Activated CD4-positive, alpha-beta memory T cell treated with anti-CD3 and anti-CD28 coated beads for 36 hours (primary cell): ENCODE data around the gene CTDSP2. TPM values are rescaled to one million over a fixed set of nuclear protein-coding genes. Genes with fewer than 3 reads are reported as not detected.

Source experiments
- CTCF ChIA-PET: fragments of 350-600 bp; sonication (Branson Sonifier 250); formaldehyde crosslinking; loops from one replicate; lab custom pipeline; 2021; ENCODE audit warnings: antibody characterized with exemption, inconsistent platforms; lab: Charles Lee
- POLR2A ChIA-PET: fragments of 350-600 bp; sonication (Branson Sonifier 250); formaldehyde crosslinking; loops from one replicate; lab custom pipeline; 2021; ENCODE audit warnings: antibody characterized with exemption; lab: Charles Lee
- DNase-seq: peaks from one replicate; pipeline ENCODE4 v3.0.0-alpha.2; 2020
- H3K27ac Mint-ChIP-seq: one replicate; pipeline ENCODE4 v1.8.0; 2021; ENCODE audit warnings: mixed read lengths
- H3K27me3 Mint-ChIP-seq: one replicate; pipeline ENCODE4 v1.8.0; 2021; ENCODE audit warnings: mixed read lengths
- H3K36me3 Mint-ChIP-seq: one replicate; pipeline ENCODE4 v1.8.0; 2021; ENCODE audit warnings: mixed read lengths
- H3K4me1 Mint-ChIP-seq: one replicate; pipeline ENCODE4 v1.8.0; 2021; ENCODE audit warnings: low read depth, mixed read lengths
- H3K4me3 Mint-ChIP-seq: one replicate; pipeline ENCODE4 v1.8.0; 2021; ENCODE audit warnings: mild to moderate bottlenecking, mixed read lengths
- H3K9me3 Mint-ChIP-seq: one replicate; pipeline ENCODE4 v1.8.0; 2021; ENCODE audit warnings: mixed read lengths
- intact Hi-C: fragments of 100-400 bp; cut with micrococcal nuclease; formaldehyde crosslinking; loops from one replicate; pipeline ENCODE4 v1.15.1; 2023
- total RNA-seq, 2 experiments: library from RNA; stranded (reverse); gene quantifications; one replicate each; pipeline ENCODE4 v1.2.3, GENCODE V29; 2021

Gene CTDSP2
- total RNA-seq, 2 experiments from 2014 or later = 100 to 101 TPM

DNA sequence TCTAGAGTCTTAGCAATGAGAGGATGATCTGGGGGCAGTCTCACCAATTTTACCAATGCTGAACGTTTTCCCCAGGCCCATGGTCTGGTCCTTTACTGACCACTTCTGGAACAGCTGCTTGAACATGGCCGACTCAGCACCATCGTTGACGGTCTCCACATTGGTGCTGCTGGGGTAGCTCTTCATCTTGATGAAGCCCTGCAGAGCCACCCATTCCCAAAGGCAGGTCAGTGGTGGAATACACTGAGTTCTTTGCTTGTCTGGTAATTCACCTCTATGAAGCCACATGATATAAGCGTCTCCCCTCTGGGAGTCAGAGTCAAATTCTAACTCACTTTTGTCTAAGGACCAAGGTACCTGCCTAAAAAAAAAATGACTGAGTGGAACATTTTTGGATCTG is 38.2 kb downstream of the CTDSP2 start:
- no peaks in the 10 kb centered on the region for H3K9me3 Mint-ChIP-seq
- no peak for DNase-seq
- H3K27me3 Mint-ChIP-seq = no peaks in the 10 kb centered on the region
- no peaks in the 10 kb centered on the region for H3K36me3 Mint-ChIP-seq
- ChIA-PET POLR2A (no interaction called here), CTCF (interaction anchor here (1.7 kb wide), 1 partner anchor 10 kb away, joined by 4 read pairs; the partner anchor contains the start of gene AVIL)
- no peak overlapping the region for H3K4me3 Mint-ChIP-seq
- H3K27ac Mint-ChIP-seq = no peak overlapping the region
- intact Hi-C loops = no loop called here
- H3K4me1 Mint-ChIP-seq = no peaks in the 10 kb centered on the region

- Mint-ChIP-seq H3K4me1 (no peaks in the 10 kb centered on the region), H3K27me3 (no peaks in the 10 kb centered on the region), H3K36me3 (no peaks in the 10 kb centered on the region), H3K4me3 (no peak overlapping the region), H3K9me3 (no peaks in the 10 kb centered on the region), H3K27ac (no peak overlapping the region)
- no peak for DNase-seq
- CTCF ChIA-PET = interaction anchor here (1.0 to 1.7 kb wide), 3 partner anchors 11 to 98 kb away, joined by 3 to 5 read pairs (median 4); partner anchors contain the start of gene AVIL
- intact Hi-C loops = no loop called here
- POLR2A ChIA-PET = no interaction called here
Observed at GRCh38 chr12:57807285-57807684, 39.2 kb downstream of the CTDSP2 start.

- POLR2A ChIA-PET = no interaction called here
- no peaks in the 10 kb centered on the region for H3K9me3 Mint-ChIP-seq
- no peak overlapping the region for H3K4me3 Mint-ChIP-seq
- no peaks in the 10 kb centered on the region for H3K4me1 Mint-ChIP-seq
- no peak overlapping the region for H3K27ac Mint-ChIP-seq
- intact Hi-C loops = no loop called here
- DNase-seq = no peak
- CTCF ChIA-PET = interaction anchor here (1.0 to 1.7 kb wide), 3 partner anchors 12 to 98 kb away, joined by 3 to 5 read pairs (median 4); partner anchors contain the start of gene AVIL
- no peaks in the 10 kb centered on the region for H3K36me3 Mint-ChIP-seq
- no peaks in the 10 kb centered on the region for H3K27me3 Mint-ChIP-seq
Observed at GRCh38 chr12:57806677-57807076, 39.9 kb downstream of the CTDSP2 start.

DNA sequence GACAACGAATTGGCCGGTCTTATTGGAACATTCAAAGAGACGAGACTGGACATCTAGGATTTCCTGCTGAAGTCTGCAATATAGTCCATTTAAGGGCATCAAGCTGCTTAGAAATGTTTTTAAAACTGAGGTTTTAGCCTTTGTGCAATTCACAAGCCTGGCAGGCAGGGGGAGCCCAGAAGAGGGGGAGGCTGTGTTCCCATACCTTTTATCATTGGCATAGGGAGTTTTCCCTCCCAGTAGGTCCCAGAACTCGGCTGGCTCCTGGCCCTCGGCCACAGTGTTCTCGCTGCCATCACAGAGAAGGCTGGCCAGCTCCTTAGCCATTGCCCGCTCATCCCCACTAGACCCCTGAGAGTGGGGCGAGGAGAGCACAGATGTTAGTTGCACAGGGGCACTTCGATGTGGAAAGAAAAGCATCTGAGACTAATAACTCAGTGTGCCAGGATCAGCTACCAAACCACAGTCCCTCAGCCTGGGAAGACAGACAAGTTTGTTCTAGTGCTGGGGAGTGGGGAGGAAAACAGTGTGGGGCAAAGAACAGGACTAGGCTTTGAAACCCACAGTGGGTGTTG is 43.1 kb downstream of the CTDSP2 start:
- no peak overlapping the region for H3K27ac Mint-ChIP-seq
- ChIA-PET CTCF (interaction anchor here (0.8 to 5.9 kb wide), 26 partner anchors 9 to 108 kb away, joined by 3 to 78 read pairs (median 4); partner anchors contain the start of gene TSFM), POLR2A (no interaction called here)
- peak; percentile 43 for DNase-seq
- H3K9me3 Mint-ChIP-seq = no peaks in the 10 kb centered on the region
- intact Hi-C loops = loop anchor here (1.0 kb wide), 1 partner anchor 102 kb away; no protein-coding TSS in a partner anchor
- no peaks in the 10 kb centered on the region for H3K4me1 Mint-ChIP-seq
- H3K36me3 Mint-ChIP-seq = peaks cover 2% of the 10 kb centered on the region
- H3K27me3 Mint-ChIP-seq = no peaks in the 10 kb centered on the region
- no peak overlapping the region for H3K4me3 Mint-ChIP-seq

DNA sequence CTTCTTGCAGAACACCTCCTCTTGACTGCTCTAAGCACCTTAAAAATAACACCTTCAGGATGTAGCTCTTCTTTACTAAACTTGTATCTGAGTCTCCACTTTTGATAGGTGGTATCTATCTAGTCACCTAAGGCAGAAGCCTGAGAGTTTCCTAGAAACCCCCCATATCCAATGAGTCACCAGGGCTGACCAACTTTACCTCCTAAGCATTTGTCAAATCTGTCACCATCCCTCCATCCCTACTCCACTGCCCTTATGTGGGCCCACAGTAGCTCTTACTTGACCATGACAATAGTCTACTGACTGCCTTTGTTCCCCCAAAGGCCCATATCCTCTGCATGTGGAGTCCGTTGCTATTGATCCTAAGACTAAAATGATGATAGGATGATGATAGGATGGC is 43.9 kb downstream of the CTDSP2 start:
- Mint-ChIP-seq H3K27ac (no peak overlapping the region), H3K4me3 (no peak overlapping the region), H3K36me3 (peaks cover 2% of the 10 kb centered on the region), H3K27me3 (no peaks in the 10 kb centered on the region), H3K4me1 (no peaks in the 10 kb centered on the region), H3K9me3 (no peaks in the 10 kb centered on the region)
- no peak for DNase-seq
- POLR2A ChIA-PET = interaction anchor here (0.7 kb wide), 1 partner anchor 410 kb away, joined by 3 read pairs; no protein-coding TSS in a partner anchor
- intact Hi-C loops = loop anchor here (1.0 kb wide), 1 partner anchor 103 kb away; no protein-coding TSS in a partner anchor
- CTCF ChIA-PET = interaction anchor here (0.8 to 5.9 kb wide), 22 partner anchors 8 to 109 kb away, joined by 3 to 78 read pairs (median 4); partner anchors contain the start of gene TSFM

DNA sequence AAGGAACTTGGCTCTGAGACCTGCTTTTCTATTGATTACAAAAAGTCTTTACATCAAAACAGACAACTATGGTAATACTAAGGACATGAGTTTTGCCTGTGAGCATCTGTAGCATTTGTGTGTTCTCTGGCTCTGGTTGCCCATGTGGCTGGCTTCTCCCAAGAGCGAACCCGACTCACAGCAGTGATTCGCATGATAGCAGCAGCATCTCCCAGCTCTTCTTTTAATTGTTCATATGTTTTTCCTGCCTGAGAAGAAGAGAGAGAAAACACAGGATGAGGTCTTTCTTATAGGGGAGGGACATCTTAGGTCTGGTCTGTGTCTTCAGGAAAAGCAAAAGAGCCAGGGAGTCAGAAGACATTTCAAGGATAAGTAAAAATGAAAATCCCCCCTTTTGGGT is 45.6 kb downstream of the CTDSP2 start:
- peaks cover 14% of the 10 kb centered on the region for H3K36me3 Mint-ChIP-seq
- no peak overlapping the region for H3K4me3 Mint-ChIP-seq
- CTCF ChIA-PET = interaction anchor here (5.9 kb wide), 1 partner anchor 102 kb away, joined by 78 read pairs; no protein-coding TSS in a partner anchor
- H3K27me3 Mint-ChIP-seq = no peaks in the 10 kb centered on the region
- H3K4me1 Mint-ChIP-seq = no peaks in the 10 kb centered on the region
- POLR2A ChIA-PET = no interaction called here
- H3K9me3 Mint-ChIP-seq = no peaks in the 10 kb centered on the region
- intact Hi-C loops = no loop called here
- no peak overlapping the region for H3K27ac Mint-ChIP-seq
- DNase-seq = no peak

GRCh38 chr12:57797933-57798332 is 48.6 kb downstream of the CTDSP2 start:
- ChIA-PET CTCF (interaction anchor here (0.9 to 1.1 kb wide), 3 partner anchors 15 to 107 kb away, joined by 3 read pairs; partner anchors contain the start of gene AVIL), POLR2A (no interaction called here)
- DNase-seq = no peak
- intact Hi-C loops = no loop called here
- Mint-ChIP-seq H3K9me3 (no peaks in the 10 kb centered on the region), H3K27ac (no peak overlapping the region), H3K27me3 (no peaks in the 10 kb centered on the region), H3K4me3 (no peak overlapping the region), H3K36me3 (peaks cover 28% of the 10 kb centered on the region), H3K4me1 (peaks cover 14% of the 10 kb centered on the region)

DNA sequence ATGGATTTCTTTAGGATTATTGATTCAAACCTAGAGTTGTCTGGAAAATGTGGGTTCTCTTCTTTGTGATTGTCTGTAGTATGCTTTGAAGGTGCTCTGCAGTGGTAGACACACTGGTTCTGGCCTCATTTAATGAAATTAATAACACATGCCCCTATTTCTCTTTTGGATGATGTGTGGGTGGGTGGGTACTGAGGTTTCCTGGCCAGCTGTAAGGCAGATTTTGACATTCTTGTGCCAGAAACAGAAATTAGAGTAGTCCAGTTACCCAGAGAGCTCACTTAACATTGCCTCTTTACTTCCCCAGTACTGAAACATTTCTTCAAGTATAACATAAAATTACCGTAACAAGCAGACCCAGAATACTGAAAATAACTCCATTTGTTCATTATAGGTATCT is 49.5 kb downstream of the CTDSP2 start:
- no peaks in the 10 kb centered on the region for H3K9me3 Mint-ChIP-seq
- intact Hi-C loops = no loop called here
- DNase-seq = no peak
- CTCF ChIA-PET = interaction anchor here (1.3 to 4.2 kb wide), 2 partner anchors 14 to 108 kb away, joined by 5 to 16 read pairs; partner anchors contain the start of gene TSFM
- H3K4me1 Mint-ChIP-seq = peaks cover 16% of the 10 kb centered on the region
- H3K36me3 Mint-ChIP-seq = peaks cover 33% of the 10 kb centered on the region
- no peak overlapping the region for H3K4me3 Mint-ChIP-seq
- H3K27ac Mint-ChIP-seq = no peak overlapping the region
- no peaks in the 10 kb centered on the region for H3K27me3 Mint-ChIP-seq
- POLR2A ChIA-PET = no interaction called here

DNA sequence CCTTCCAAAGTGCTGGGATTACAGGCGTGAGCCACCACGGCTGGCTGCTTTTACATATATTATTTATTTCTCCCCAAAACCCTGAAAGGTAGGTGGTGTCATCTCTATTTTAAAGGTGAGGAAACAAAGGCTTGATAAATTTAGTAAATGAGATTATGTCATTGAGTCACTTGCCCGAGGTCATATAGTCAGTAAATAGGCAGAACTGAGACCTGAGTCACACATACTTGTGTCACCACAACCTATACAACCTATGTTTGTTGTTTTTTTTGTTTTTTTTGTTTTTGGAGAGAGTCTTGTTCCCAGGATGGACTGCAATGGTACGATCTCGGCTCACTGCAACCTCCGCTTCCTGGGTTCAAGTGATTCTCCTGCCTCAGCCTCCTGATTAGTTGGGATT is 51.2 kb downstream of the CTDSP2 start:
- peaks cover 16% of the 10 kb centered on the region for H3K4me1 Mint-ChIP-seq
- H3K27me3 Mint-ChIP-seq = no peaks in the 10 kb centered on the region
- H3K9me3 Mint-ChIP-seq = no peaks in the 10 kb centered on the region
- H3K27ac Mint-ChIP-seq = peak overlapping the region; percentile 28
- POLR2A ChIA-PET = no interaction called here
- intact Hi-C loops = no loop called here
- no peak overlapping the region for H3K4me3 Mint-ChIP-seq
- DNase-seq = no peak
- CTCF ChIA-PET = interaction anchor here (1.9 to 4.2 kb wide), 2 partner anchors 8 to 12 kb away, joined by 7 to 16 read pairs; partner anchors contain the start of gene TSFM
- peaks cover 34% of the 10 kb centered on the region for H3K36me3 Mint-ChIP-seq

GRCh38 chr12:57793920-57794319 is 52.6 kb downstream of the CTDSP2 start:
- POLR2A ChIA-PET = no interaction called here
- Mint-ChIP-seq H3K4me3 (no peak overlapping the region), H3K4me1 (peaks cover 16% of the 10 kb centered on the region), H3K27me3 (no peaks in the 10 kb centered on the region), H3K27ac (peak overlapping the region; percentile 69), H3K9me3 (no peaks in the 10 kb centered on the region), H3K36me3 (peaks cover 34% of the 10 kb centered on the region)
- intact Hi-C loops = no loop called here
- no peak for DNase-seq
- CTCF ChIA-PET = interaction anchor here (0.9 to 4.2 kb wide), 5 partner anchors 10 to 111 kb away, joined by 3 to 16 read pairs (median 5); partner anchors contain the start of gene TSFM

GRCh38 chr12:57783861-57784260 is 62.7 kb downstream of the CTDSP2 start:
- POLR2A ChIA-PET = interaction anchor here (0.7 to 1.6 kb wide), 2 partner anchors 36 to 62 kb away, joined by 3 to 5 read pairs; partner anchors contain the start of gene CTDSP2
- H3K4me1 Mint-ChIP-seq = peaks cover 33% of the 10 kb centered on the region
- H3K9me3 Mint-ChIP-seq = no peaks in the 10 kb centered on the region
- peak overlapping the region; percentile 19 for H3K27ac Mint-ChIP-seq
- H3K36me3 Mint-ChIP-seq = peaks cover 26% of the 10 kb centered on the region
- DNase-seq = no peak
- CTCF ChIA-PET = interaction anchor here (1.3 to 3.8 kb wide), 10 partner anchors 11 to 123 kb away, joined by 4 to 17 read pairs (median 8); partner anchors contain the start of genes CYP27B1 and MARCHF9
- intact Hi-C loops = loop anchor here (2.0 kb wide), 2 partner anchors 63 to 115 kb away; partner anchors contain the start of gene CTDSP2
- peak overlapping the region; percentile 52 for H3K4me3 Mint-ChIP-seq
- H3K27me3 Mint-ChIP-seq = no peaks in the 10 kb centered on the region

DNA sequence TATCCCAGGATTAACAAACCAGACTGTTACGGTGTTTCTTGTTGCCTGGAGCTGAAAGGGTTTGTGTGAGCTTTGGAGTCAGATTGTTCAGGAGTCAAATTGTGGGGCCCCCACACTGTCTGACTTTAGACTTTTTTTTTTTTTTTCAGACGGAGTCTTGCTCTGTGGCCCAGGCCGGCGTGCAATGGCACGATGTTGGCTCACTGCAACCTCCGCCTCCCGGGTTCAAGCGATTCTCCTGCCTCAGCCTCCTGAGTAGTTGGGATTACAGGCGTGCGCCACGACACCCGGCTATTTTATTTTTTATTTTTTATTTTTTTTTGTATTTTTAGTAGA is 63.1 kb downstream of the CTDSP2 start:
- peak overlapping the region; percentile 93 for H3K27ac Mint-ChIP-seq
- no peaks in the 10 kb centered on the region for H3K9me3 Mint-ChIP-seq
- POLR2A ChIA-PET = interaction anchor here (0.8 to 2.9 kb wide), 6 partner anchors 11 to 112 kb away, joined by 3 to 10 read pairs (median 4); partner anchors contain the start of genes CTDSP2, EEF1AKMT3 and METTL1
- CTCF ChIA-PET = interaction anchor here (0.7 to 2.8 kb wide), 20 partner anchors 9 to 126 kb away, joined by 3 to 25 read pairs (median 6); partner anchors contain the start of genes CYP27B1, EEF1AKMT3, METTL1 and OS9
- H3K27me3 Mint-ChIP-seq = no peaks in the 10 kb centered on the region
- no peak for DNase-seq
- H3K4me1 Mint-ChIP-seq = peaks cover 36% of the 10 kb centered on the region
- H3K4me3 Mint-ChIP-seq = peak overlapping the region; percentile 100
- intact Hi-C loops = loop anchor here (2.0 kb wide), 2 partner anchors 63 to 115 kb away; partner anchors contain the start of gene CTDSP2
- H3K36me3 Mint-ChIP-seq = peaks cover 23% of the 10 kb centered on the region
